SU-DHL-6 (cell line): ENCODE data around the gene ANTXR1.

Experiments
- H2AFZ ChIP-seq: fragments of 200-600 bp; sonication (generic); 2 replicates; pipeline ENCODE4 v1.6.1; 2014; ENCODE audit warnings: low read depth, mild to moderate bottlenecking, moderate library complexity, mixed read lengths, antibody characterized with exemption, low read length; ENCODE audit not compliant: severe bottlenecking
- H3F3A ChIP-seq: fragments of 200-600 bp; shearing (Covaris generic); 2 replicates; pipeline ENCODE4 v1.6.0; 2016; ENCODE audit warnings: antibody characterized with exemption, mild to moderate bottlenecking; ENCODE audit not compliant: insufficient read depth
- H3K27ac ChIP-seq: fragments of 200-600 bp; sonication (generic); 2 replicates; pipeline ENCODE4 v1.5.1; 2016; ENCODE audit warnings: low read depth, mild to moderate bottlenecking, low read length, moderate library complexity, mixed read lengths
- H3K27me3 ChIP-seq: fragments of 200-600 bp; sonication (generic), shearing (Covaris generic); 2 replicates; pipeline ENCODE4 v1.6.0; 2014; ENCODE audit warnings: mild to moderate bottlenecking, low read length
- H3K36me3 ChIP-seq: fragments of 200-600 bp; sonication (generic); 2 replicates; pipeline ENCODE4 v1.6.1; 2014; ENCODE audit warnings: mild to moderate bottlenecking, low read length, mixed read lengths
- H3K4me2 ChIP-seq: fragments of 300-600, 200-600 bp; shearing (Covaris generic), sonication (generic); 2 replicates; pipeline ENCODE4 v1.6.0; 2014; ENCODE audit warnings: low read length, low read depth, mild to moderate bottlenecking; ENCODE audit not compliant: poor library complexity, severe bottlenecking
- H3K4me3 ChIP-seq: fragments of 200-600 bp; sonication (generic); 2 replicates; pipeline ENCODE4 v1.5.1; 2014; ENCODE audit warnings: antibody characterized with exemption, low read length, mild to moderate bottlenecking, mixed read lengths; ENCODE audit not compliant: insufficient read depth, poor library complexity, severe bottlenecking
- H3K79me2 ChIP-seq: fragments of 200-600 bp; sonication (generic); 2 replicates; pipeline ENCODE4 v1.6.1; 2014; ENCODE audit warnings: mild to moderate bottlenecking, low read length, moderate library complexity; ENCODE audit not compliant: insufficient read depth
- H3K9ac ChIP-seq: fragments of 200-600 bp; sonication (generic); 2 replicates; pipeline ENCODE4 v1.7.0; 2014; ENCODE audit warnings: mild to moderate bottlenecking, low read length
- H3K9me2 ChIP-seq: fragments of 200-600 bp; sonication (generic); replicated peaks from 2 replicates; pipeline ENCODE4 v1.6.1; 2014; ENCODE audit warnings: low read length; ENCODE audit not compliant: insufficient read depth
- H3K9me3 ChIP-seq: fragments of 200-600 bp; sonication (generic); 2 replicates; pipeline ENCODE4 v1.6.1; 2014; ENCODE audit warnings: low read length, mixed read lengths; ENCODE audit not compliant: insufficient read depth
- H4K20me1 ChIP-seq: fragments of 200-600 bp; sonication (generic); 2 replicates; pipeline ENCODE4 v1.6.1; 2014; ENCODE audit warnings: low read depth, mild to moderate bottlenecking, antibody characterized with exemption, low read length, moderate library complexity, mixed read lengths
- EZH2phosphoT487 ChIP-seq: fragments of 200-600 bp; sonication (generic), shearing (Covaris generic); conservative IDR thresholded peaks from 2 replicates; pipeline ENCODE4 v1.6.1; 2018; ENCODE audit warnings: mild to moderate bottlenecking, antibody characterized with exemption, low read length, moderate library complexity, mixed read lengths
- TF ChIP-seq, protein P1 (sequence below): fragments of 200-600 bp; sonication (generic); IDR thresholded peaks from one replicate; pipeline ENCODE4 v1.5.1; 2017; ENCODE audit warnings: antibody characterized with exemption, mild to moderate bottlenecking, low read length, moderate library complexity; ENCODE audit not compliant: insufficient read depth, poor library complexity, severe bottlenecking

Gene ANTXR1

DNA sequence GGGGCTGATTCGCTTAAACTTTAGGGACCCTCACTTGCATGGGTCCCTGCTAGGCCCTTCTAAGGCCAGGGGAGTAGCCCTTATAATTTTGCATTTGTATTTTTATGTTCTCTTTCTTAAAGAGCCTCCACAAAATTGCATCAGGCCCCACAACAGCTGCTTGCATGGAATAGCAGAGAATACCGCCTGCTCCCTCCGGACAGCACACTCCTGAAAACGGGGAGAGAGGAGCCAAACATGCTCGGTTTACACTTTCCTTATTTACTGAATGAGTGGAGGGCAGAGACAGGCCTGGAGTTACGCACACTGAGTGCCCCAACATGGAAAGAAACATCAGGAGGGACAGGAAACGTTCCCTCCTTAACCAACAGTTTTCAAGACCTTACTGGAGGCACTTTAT lies 132.2 kb downstream of the ANTXR1 start:
- H3K79me2 ChIP-seq = no peaks in the 10 kb centered on the region
- no peak overlapping the region for H2AFZ ChIP-seq
- no peak overlapping the region for H3K4me2 ChIP-seq
- no peaks in the 10 kb centered on the region for H4K20me1 ChIP-seq
- no peaks in the 10 kb centered on the region for H3K9me3 ChIP-seq
- H3K9me2 ChIP-seq = no peaks in the 10 kb centered on the region
- no peak overlapping the region for H3K9ac ChIP-seq
- H3K27ac ChIP-seq = no peak overlapping the region
- no peak overlapping the region for H3K4me3 ChIP-seq
- no peaks in the 10 kb centered on the region for H3K36me3 ChIP-seq
- H3K27me3 ChIP-seq = 0 out of 2 replicates have a peak, but pooled peaks cover 3% of the 10 kb centered on the region
- TF ChIP-seq, protein P1, sequence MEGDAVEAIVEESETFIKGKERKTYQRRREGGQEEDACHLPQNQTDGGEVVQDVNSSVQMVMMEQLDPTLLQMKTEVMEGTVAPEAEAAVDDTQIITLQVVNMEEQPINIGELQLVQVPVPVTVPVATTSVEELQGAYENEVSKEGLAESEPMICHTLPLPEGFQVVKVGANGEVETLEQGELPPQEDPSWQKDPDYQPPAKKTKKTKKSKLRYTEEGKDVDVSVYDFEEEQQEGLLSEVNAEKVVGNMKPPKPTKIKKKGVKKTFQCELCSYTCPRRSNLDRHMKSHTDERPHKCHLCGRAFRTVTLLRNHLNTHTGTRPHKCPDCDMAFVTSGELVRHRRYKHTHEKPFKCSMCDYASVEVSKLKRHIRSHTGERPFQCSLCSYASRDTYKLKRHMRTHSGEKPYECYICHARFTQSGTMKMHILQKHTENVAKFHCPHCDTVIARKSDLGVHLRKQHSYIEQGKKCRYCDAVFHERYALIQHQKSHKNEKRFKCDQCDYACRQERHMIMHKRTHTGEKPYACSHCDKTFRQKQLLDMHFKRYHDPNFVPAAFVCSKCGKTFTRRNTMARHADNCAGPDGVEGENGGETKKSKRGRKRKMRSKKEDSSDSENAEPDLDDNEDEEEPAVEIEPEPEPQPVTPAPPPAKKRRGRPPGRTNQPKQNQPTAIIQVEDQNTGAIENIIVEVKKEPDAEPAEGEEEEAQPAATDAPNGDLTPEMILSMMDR = no peak
- TF ChIP-seq EZH2phosphoT487 = no peak
- H3F3A ChIP-seq = no peaks in the 10 kb centered on the region

DNA sequence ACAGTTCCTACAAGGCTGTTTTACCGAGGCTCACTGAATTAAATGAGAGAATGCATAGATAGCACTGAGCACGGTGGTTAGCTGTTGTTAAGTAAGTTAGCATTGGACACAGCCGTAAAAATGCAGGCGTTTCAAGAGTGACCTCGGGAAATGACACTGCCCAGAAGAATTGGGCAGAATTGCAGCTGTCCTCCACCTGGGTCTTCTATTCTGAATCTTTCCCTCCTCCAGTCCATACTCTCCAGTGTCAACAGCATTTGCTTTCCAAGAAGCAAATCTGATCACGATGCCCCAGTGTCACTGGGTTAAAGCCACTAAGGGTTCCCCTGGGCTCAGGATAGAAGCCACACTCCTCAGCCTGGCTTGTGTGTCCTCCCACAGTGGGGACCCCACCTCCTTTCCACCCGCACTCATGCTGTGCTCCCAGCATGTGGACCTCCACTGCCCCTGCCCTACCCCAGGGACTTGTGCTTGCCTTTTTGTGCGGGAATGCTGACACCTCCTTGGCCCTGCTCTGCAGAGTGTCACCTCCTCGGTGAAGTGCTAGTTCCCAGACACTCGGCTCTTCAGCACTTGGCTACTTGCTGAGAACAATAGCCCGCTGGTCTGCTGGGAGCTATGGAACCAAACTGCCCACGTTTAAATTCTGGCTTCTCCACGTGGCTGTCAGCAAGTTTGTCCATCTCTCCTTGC lies 135.0 kb downstream of the ANTXR1 start:
- no peaks in the 10 kb centered on the region for H3K9me3 ChIP-seq
- H4K20me1 ChIP-seq = no peaks in the 10 kb centered on the region
- no peaks in the 10 kb centered on the region for H3K9me2 ChIP-seq
- no peak overlapping the region for H3K27ac ChIP-seq
- no peaks in the 10 kb centered on the region for H3F3A ChIP-seq
- no peak overlapping the region for H2AFZ ChIP-seq
- no peak overlapping the region for H3K4me3 ChIP-seq
- H3K79me2 ChIP-seq = no peaks in the 10 kb centered on the region
- TF ChIP-seq, protein P1 = no peak
- no peak for TF ChIP-seq EZH2phosphoT487
- H3K9ac ChIP-seq = no peak overlapping the region
- H3K4me2 ChIP-seq = no peak overlapping the region
- H3K36me3 ChIP-seq = no peaks in the 10 kb centered on the region
- 0 out of 2 replicates have a peak, but pooled peaks cover 3% of the 10 kb centered on the region for H3K27me3 ChIP-seq

DNA sequence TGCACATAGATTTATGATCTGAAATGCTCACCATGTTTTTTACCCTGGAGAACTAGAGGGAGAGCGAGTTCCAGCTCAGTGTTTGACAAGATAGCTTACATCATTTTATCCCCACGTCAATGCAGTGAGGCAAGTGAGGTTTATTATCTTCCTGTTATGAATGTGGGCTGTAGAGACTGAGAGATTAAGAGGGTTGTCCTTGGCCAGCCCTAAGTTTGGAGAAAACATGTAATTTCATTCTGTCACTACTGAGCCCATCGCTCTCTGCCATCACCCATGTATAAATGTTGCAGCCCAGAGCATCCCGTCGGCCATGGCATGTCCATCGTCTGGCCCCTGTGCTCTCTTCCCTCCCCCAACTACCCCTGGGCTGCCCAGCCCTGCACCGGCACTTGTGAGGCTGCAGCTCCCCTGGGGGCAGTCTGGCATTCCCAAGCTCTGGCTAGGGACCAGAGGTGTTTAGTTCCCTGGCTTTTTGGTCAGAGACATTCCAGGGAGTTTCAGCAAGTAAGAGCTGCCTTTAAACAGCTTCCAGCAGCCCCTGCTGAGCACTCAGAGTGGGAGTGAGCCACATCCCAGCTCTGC lies 136.7 kb downstream of the ANTXR1 start:
- Histone ChIP-seq H3K4me2 (no peak overlapping the region), H3K36me3 (no peaks in the 10 kb centered on the region), H3K4me3 (no peak overlapping the region), H2AFZ (no peak overlapping the region), H4K20me1 (no peaks in the 10 kb centered on the region), H3K79me2 (no peaks in the 10 kb centered on the region), H3K9ac (no peak overlapping the region), H3K27me3 (0 out of 2 replicates have a peak, but pooled peaks cover 3% of the 10 kb centered on the region), H3K27ac (no peak overlapping the region), H3K9me3 (no peaks in the 10 kb centered on the region), H3K9me2 (no peaks in the 10 kb centered on the region), H3F3A (no peaks in the 10 kb centered on the region)
- TF ChIP-seq, protein P1 = no peak
- TF ChIP-seq EZH2phosphoT487 = no peak
